H9 (cell line): Measurements from ENCODE around the gene LDLRAD4. TPM values are rescaled to one million over a fixed set of nuclear protein-coding genes. Genes with fewer than 3 reads are reported as not detected.

Experiments
- DNase-seq: peaks from one replicate; pipeline ENCODE4 v3.0.0-alpha.2; 2017
- H2AFZ ChIP-seq: one replicate; pipeline ENCODE4 v1.6.1; 2013; ENCODE audit warnings: mild to moderate bottlenecking, low read length, control low read depth, moderate library complexity
- H2AK5ac ChIP-seq: 2 replicates; pipeline ENCODE4 v1.6.1; 2013; ENCODE audit warnings: low read length, control low read depth, mixed read lengths; ENCODE audit not compliant: insufficient read length
- H2BK120ac ChIP-seq: one replicate; pipeline ENCODE4 v1.6.1; 2013; ENCODE audit warnings: low read depth, mild to moderate bottlenecking, low read length, control low read depth, inconsistent platforms; ENCODE audit not compliant: poor library complexity, severe bottlenecking
- H2BK12ac ChIP-seq: 2 replicates; pipeline ENCODE4 v1.6.1; 2013; ENCODE audit warnings: low read length, control low read depth, mixed read lengths, low read depth; ENCODE audit not compliant: insufficient read length
- H2BK15ac ChIP-seq: 2 replicates; pipeline ENCODE4 v1.6.1; 2013; ENCODE audit warnings: low read depth, low read length, control low read depth
- H2BK20ac ChIP-seq: one replicate; pipeline ENCODE4 v1.6.1; 2013; ENCODE audit warnings: low read depth, mild to moderate bottlenecking, low read length, control low read depth, inconsistent platforms; ENCODE audit not compliant: poor library complexity, severe bottlenecking
- H2BK5ac ChIP-seq: 2 replicates; pipeline ENCODE4 v1.6.1; 2013; ENCODE audit warnings: low read length, control low read depth, mixed read lengths; ENCODE audit not compliant: insufficient read length
- H3K14ac ChIP-seq: 2 replicates; pipeline ENCODE4 v1.6.1; 2013; ENCODE audit warnings: low read length, control low read depth; ENCODE audit not compliant: insufficient read depth
- H3K18ac ChIP-seq: 2 replicates; pipeline ENCODE4 v1.6.1; 2013; ENCODE audit warnings: low read depth, mild to moderate bottlenecking, mixed read lengths, low read length, control low read depth; ENCODE audit not compliant: insufficient read length
- H3K23ac ChIP-seq: 2 replicates; pipeline ENCODE4 v1.6.1; 2013; ENCODE audit warnings: low read length, control low read depth, mixed read lengths, low read depth; ENCODE audit not compliant: insufficient read length
- H3K23me2 ChIP-seq: 2 replicates; pipeline ENCODE4 v1.6.1; 2013; ENCODE audit warnings: low read depth, mild to moderate bottlenecking, mixed read lengths, low read length, control low read depth; ENCODE audit not compliant: insufficient read length, poor library complexity, severe bottlenecking
- H3K27ac ChIP-seq: 2 replicates; pipeline ENCODE4 v1.5.1; 2013; ENCODE audit warnings: low read length, control low read depth, mixed read lengths, low read depth; ENCODE audit not compliant: insufficient read length
- H3K27me3 ChIP-seq: 2 replicates; pipeline ENCODE4 v1.6.1; 2013; ENCODE audit warnings: low read length, control low read depth, inconsistent platforms; ENCODE audit not compliant: insufficient read depth
- H3K4ac ChIP-seq: 2 replicates; pipeline ENCODE4 v1.6.1; 2013; ENCODE audit warnings: low read depth, mild to moderate bottlenecking, control low read depth, inconsistent platforms, low read length, moderate library complexity
- H3K4me1 ChIP-seq: 2 replicates; pipeline ENCODE4 v1.6.1; 2013; ENCODE audit warnings: low read length, control low read depth, inconsistent platforms; ENCODE audit not compliant: insufficient read depth
- H3K4me2 ChIP-seq: 2 replicates; pipeline ENCODE4 v1.6.1; 2013; ENCODE audit warnings: low read length, control low read depth, mixed read lengths; ENCODE audit not compliant: insufficient read length, insufficient read depth
- H3K56ac ChIP-seq: 2 replicates; pipeline ENCODE4 v1.6.1; 2013; ENCODE audit warnings: low read depth, mild to moderate bottlenecking, mixed read lengths, low read length, control low read depth; ENCODE audit not compliant: insufficient read length
- H3K79me1 ChIP-seq: 2 replicates; pipeline ENCODE4 v1.6.1; 2013; ENCODE audit warnings: low read depth, mild to moderate bottlenecking, moderate library complexity, low read length, control low read depth, inconsistent platforms; ENCODE audit not compliant: insufficient read depth, poor library complexity, severe bottlenecking
- H3K79me2 ChIP-seq: 2 replicates; pipeline ENCODE4 v1.6.1; 2013; ENCODE audit warnings: low read length, control low read depth, inconsistent platforms; ENCODE audit not compliant: insufficient read depth
- H3K9ac ChIP-seq: 2 replicates; pipeline ENCODE4 v1.6.1; 2013; ENCODE audit warnings: low read length, control low read depth, mixed read lengths; ENCODE audit not compliant: insufficient read length; ENCODE audit errors: extremely low read depth
- H3K9me3 ChIP-seq: one replicate; pipeline ENCODE4 v1.6.1; 2013; ENCODE audit warnings: low read depth, low read length, inconsistent platforms; ENCODE audit not compliant: control insufficient read depth
- H3T11ph ChIP-seq: one replicate; pipeline ENCODE4 v1.6.1; 2013; ENCODE audit warnings: mild to moderate bottlenecking, low read length, control low read depth, inconsistent platforms
- H4K20me1 ChIP-seq: one replicate; pipeline ENCODE4 v1.6.1; 2013; ENCODE audit not compliant: control insufficient read depth, insufficient read length, insufficient read depth
- H4K5ac ChIP-seq: 2 replicates; pipeline ENCODE4 v1.6.1; 2013; ENCODE audit warnings: low read depth, mild to moderate bottlenecking, mixed read lengths, low read length, control low read depth; ENCODE audit not compliant: insufficient read length
- H4K8ac ChIP-seq: replicated peaks from 2 replicates; pipeline ENCODE4 v1.6.1; 2013; ENCODE audit warnings: low read length, control low read depth, mixed read lengths, low read depth; ENCODE audit not compliant: insufficient read length
- H4K91ac ChIP-seq: 2 replicates; pipeline ENCODE4 v1.6.1; 2013; ENCODE audit warnings: low read depth, mild to moderate bottlenecking, moderate library complexity, mixed read lengths, low read length, control low read depth; ENCODE audit not compliant: insufficient read length
- H3K27ac Mint-ChIP-seq, 3 experiments: 2 replicates in 2 of 3; 3 replicates in 1 of 3; pipeline ENCODE4 v1.8.0; 2020 to 2021; ENCODE audit warnings: mixed read lengths in 3 of 3, mild to moderate bottlenecking in 1 of 3, moderate library complexity in 1 of 3
- H3K27me3 Mint-ChIP-seq: 2 replicates; pipeline ENCODE4 v1.8.0; 2021; ENCODE audit warnings: low read depth, mild to moderate bottlenecking, moderate library complexity, mixed read lengths
- H3K36me3 Mint-ChIP-seq, 3 experiments: 2 replicates in 2 of 3; 3 replicates in 1 of 3; pipeline ENCODE4 v1.8.0; 2020 to 2021; ENCODE audit warnings: low read depth in 3 of 3, mixed read lengths in 3 of 3; ENCODE audit not compliant: insufficient read depth in 1 of 3
- H3K4me1 Mint-ChIP-seq, 2 experiments: 2 replicates each; pipeline ENCODE4 v1.8.0; 2020; ENCODE audit warnings: mixed read lengths in 2 of 2
- H3K4me3 Mint-ChIP-seq, 2 experiments: 2 replicates in 1 of 2; 3 replicates in 1 of 2; pipeline ENCODE4 v1.8.0; 2020 to 2021; ENCODE audit warnings: mild to moderate bottlenecking in 2 of 2, mixed read lengths in 2 of 2, moderate library complexity in 1 of 2
- H3K9me3 Mint-ChIP-seq, 2 experiments: 2 replicates in 1 of 2; 3 replicates in 1 of 2; pipeline ENCODE4 v1.8.0; 2020; ENCODE audit warnings: mild to moderate bottlenecking in 2 of 2, mixed read lengths in 2 of 2, moderate library complexity in 1 of 2
- CTCF ChIP-seq: fragments of 200-600 bp; sonication (generic); conservative IDR thresholded peaks from 3 replicates; pipeline ENCODE4 v1.8.0; 2021; ENCODE audit warnings: antibody characterized with exemption, mild to moderate bottlenecking
- WGBS: extraction: QIAGEN DNeasy Blood & Tissue Kit; methylation state at CpG from one replicate; pipeline ENCODE4 v1.1.7; 2013; ENCODE audit warnings: missing lambda C conversion rate, low lambda C conversion rate, mixed read lengths; ENCODE audit not compliant: insufficient read length; ENCODE audit errors: extremely low coverage; 5-methylcytosine and 5-hydroxymethylcytosine counted together
- total RNA-seq: library from RNA; stranded (reverse); gene quantifications from 2 replicates; pipeline ENCODE4 v1.2.1, GENCODE V29; 2021

The LDLRAD4 gene
- total RNA-seq, 1 experiment from 2014 or later, result 3.9 TPM

DNA sequence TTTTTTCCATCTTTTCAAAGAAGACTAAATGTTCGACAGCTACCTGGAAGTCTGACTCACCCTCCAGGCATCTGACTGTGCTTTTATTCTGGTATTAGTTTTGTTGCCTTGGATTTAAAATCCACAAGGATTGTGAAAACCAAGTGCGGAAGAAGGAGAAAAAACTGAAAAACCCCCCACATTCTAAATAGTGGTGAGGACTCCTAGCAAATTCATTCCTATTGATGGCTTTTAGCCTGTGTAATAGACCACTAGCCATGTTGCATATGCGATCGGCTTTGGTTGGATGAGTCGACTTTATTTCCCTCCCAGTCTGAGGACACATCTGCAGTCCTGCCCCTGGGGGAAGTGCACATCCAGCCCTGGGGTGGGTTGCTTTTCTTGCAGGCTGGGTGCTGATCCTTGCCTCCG, 16.9 kb downstream of the LDLRAD4 start:
- Histone ChIP-seq H4K20me1 (no peaks in the 10 kb centered on the region), H3K79me2 (no peaks in the 10 kb centered on the region), H3K27me3 (no peaks in the 10 kb centered on the region), H3K14ac (no peak overlapping the region), H3K23me2 (no peaks in the 10 kb centered on the region), H3K56ac (no peak overlapping the region), H2BK15ac (no peak overlapping the region), H3K18ac (no peak overlapping the region), H3T11ph (no peak overlapping the region), H2AK5ac (no peak overlapping the region), H4K91ac (no peak overlapping the region), H3K4ac (no peak overlapping the region), H2BK120ac (no peak overlapping the region), H4K5ac (no peak overlapping the region), H3K9ac (no peak overlapping the region), H3K9me3 (no peaks in the 10 kb centered on the region), H2BK20ac (no peak overlapping the region), H3K27ac (no peak overlapping the region), H2BK12ac (no peak overlapping the region), H3K79me1 (no peaks in the 10 kb centered on the region), H2AFZ (no peak overlapping the region), H3K23ac (no peak overlapping the region), H3K4me1 (no peaks in the 10 kb centered on the region), H2BK5ac (no peak overlapping the region), H3K4me2 (no peak overlapping the region), H4K8ac (no peak overlapping the region)
- no CpG with 5 or more reads among the region's 6 CpGs for WGBS
- H3K27ac Mint-ChIP-seq, result peak overlapping the region in 1 of 3 experiments; percentile 32; a peak in 1 of 7 replicates
- H3K9me3 Mint-ChIP-seq, result no peaks in the 10 kb centered on the region; a peak in 1 of 5 replicates
- DNase-seq, result no peak
- H3K27me3 Mint-ChIP-seq, result peaks cover 16% of the 10 kb centered on the region
- H3K4me1 Mint-ChIP-seq, result peaks cover 32 to 44% of the 10 kb centered on the region in 2 experiments
- no peak overlapping the region for H3K4me3 Mint-ChIP-seq
- no peaks in the 10 kb centered on the region for H3K36me3 Mint-ChIP-seq
- TF ChIP-seq CTCF, result no peak
